ENCODE measurements around the gene KIFBP. TPM values are rescaled to one million over a fixed set of nuclear protein-coding genes. Genes with fewer than 3 reads are reported as not detected.
"Not testable (repeated sequence)": the region's sequence is repeated elsewhere in the genome, so short reads cannot be mapped to it uniquely, and the experiment has no call there.

Gene KIFBP, protein sequence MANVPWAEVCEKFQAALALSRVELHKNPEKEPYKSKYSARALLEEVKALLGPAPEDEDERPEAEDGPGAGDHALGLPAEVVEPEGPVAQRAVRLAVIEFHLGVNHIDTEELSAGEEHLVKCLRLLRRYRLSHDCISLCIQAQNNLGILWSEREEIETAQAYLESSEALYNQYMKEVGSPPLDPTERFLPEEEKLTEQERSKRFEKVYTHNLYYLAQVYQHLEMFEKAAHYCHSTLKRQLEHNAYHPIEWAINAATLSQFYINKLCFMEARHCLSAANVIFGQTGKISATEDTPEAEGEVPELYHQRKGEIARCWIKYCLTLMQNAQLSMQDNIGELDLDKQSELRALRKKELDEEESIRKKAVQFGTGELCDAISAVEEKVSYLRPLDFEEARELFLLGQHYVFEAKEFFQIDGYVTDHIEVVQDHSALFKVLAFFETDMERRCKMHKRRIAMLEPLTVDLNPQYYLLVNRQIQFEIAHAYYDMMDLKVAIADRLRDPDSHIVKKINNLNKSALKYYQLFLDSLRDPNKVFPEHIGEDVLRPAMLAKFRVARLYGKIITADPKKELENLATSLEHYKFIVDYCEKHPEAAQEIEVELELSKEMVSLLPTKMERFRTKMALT
- 10 to 100 TPM; 12.9 to 48.0 (median 31.8) TPM for total RNA-seq

GRCh38 chr10:68988530-68989316 is at the start of gene KIFBP:
Gene KIFBP (plus strand): TSS chr10:68988803. CDS start chr10:68988833, 30 bp downstream.
- Histone ChIP-seq H3K27ac (peak within 1 kb of the TSS; percentile 79 to 90), H3K4me3 (peak within 1 kb of the TSS; percentile 65 to 80 (median 73)), H3K4me1 (replicated peaks in 1 of 2) (peaks cover 14 to 30% of the 10 kb centered on the region in 2 donors)
- in situ Hi-C loops (cut with MboI; ENCODE audit: low pct_unique_long_range_greater_than_20kb in 2 of 9, low sequenced_read_pairs in 9 of 9, unreplicated experiment in 9 of 9): no loop called here
- WGBS, 10 experiments: 0 to 7% (median 0%) methylated on average over 4 to 28 of the region's 62 CpGs
- peak; percentile 80 to 94 (median 92) for ATAC-seq (replicated peaks in 6 of 8)

DNA sequence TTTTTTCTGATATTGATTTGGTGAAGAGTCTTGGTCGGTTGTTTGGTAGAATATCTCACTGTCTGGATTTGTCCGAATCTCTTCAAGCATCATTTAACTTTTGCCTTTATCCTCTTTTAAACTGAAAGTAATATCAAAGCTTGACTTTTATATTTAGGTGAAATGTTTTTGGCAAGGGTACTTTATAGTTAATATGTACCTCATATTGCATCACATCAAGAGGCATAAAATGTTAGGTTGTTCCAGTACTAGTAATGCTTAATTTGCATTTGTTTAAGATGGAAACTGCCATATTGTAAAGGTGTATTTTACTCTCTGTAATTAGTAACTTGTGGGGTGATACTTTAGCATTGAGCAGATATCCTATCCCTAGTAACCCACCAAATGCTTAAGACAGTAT is 49.7 kb upstream of the KIFBP start:
- no peak for ATAC-seq (replicated peaks in 6 of 8)
- no peaks in the 10 kb centered on the region for H3K4me1 ChIP-seq (replicated peaks in 1 of 2)
- in situ Hi-C loops (cut with MboI; ENCODE audit: low pct_unique_long_range_greater_than_20kb in 2 of 9, low sequenced_read_pairs in 9 of 9, unreplicated experiment in 9 of 9): loop anchor here in 1 of 9 experiments (25.0 kb wide), 1 partner anchor 177 kb away; no protein-coding TSS in a partner anchor
- no peak overlapping the region for H3K4me3 ChIP-seq
- H3K27ac ChIP-seq: no peak overlapping the region
- 67 to 100% (median 93%) methylated on average over 1 to 2 of the region's 2 CpGs for WGBS, 10 experiments

DNA sequence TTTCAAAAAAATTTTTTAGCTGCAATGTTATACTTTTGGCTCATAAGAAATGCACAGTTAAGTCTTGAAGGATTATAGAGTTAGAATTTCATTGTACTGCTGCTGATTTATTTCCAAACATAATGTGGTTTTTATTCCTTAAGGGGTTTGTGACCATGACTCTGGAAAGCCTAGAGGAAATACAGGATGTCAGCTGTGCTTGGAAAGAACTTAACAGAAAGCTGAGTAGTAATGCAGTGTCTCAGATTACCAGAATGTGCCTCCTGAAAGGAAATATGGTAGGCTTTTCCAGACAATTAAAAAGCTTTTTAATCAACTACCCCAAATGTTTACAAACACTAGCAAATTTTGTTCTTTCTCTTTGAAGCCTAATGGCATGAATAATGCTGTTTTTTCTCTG is 47.7 kb upstream of the KIFBP start:
- not testable (repeated sequence) for H3K27ac ChIP-seq; ATAC-seq (replicated peaks in 6 of 8); H3K4me1 ChIP-seq (replicated peaks in 1 of 2); H3K4me3 ChIP-seq
- in situ Hi-C loops (cut with MboI; ENCODE audit: low pct_unique_long_range_greater_than_20kb in 2 of 9, low sequenced_read_pairs in 9 of 9, unreplicated experiment in 9 of 9): loop anchor here in 1 of 9 experiments (25.0 kb wide), 1 partner anchor 179 kb away; no protein-coding TSS in a partner anchor

DNA sequence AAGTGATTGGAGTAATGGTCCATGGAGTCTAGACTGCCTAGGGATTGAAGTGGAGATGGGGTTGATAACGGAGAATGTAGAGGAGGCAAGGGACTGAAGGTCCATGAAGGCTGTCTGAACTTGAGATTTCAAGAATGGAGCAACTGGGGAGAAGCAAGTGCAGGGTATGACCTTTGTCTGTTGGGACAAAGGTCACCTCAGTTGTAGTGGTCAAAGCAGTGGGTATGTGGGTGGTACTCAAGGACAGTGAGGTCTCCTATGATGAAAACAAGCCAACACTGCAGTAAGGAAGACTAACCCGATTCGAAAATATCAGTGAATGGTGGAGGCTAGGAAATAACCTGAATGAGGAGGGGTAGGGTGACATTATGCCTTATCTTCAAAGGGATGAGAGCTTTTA is 38.0 kb upstream of the KIFBP start:
- in situ Hi-C loops (cut with MboI; ENCODE audit: low pct_unique_long_range_greater_than_20kb in 2 of 9, low sequenced_read_pairs in 9 of 9, unreplicated experiment in 9 of 9): no loop called here

GRCh38 chr10:68954904-68955303 is 33.7 kb upstream of the KIFBP start:
- Histone ChIP-seq H3K27ac (peak overlapping the region in 1 of 2 donors; percentile 9), H3K4me1 (replicated peaks in 1 of 2) (peaks cover 7 to 9% of the 10 kb centered on the region in 2 donors), H3K4me3 (peak overlapping the region; percentile 60 to 87 (median 78))
- ATAC-seq (replicated peaks in 6 of 8): no peak
- in situ Hi-C loops (cut with MboI; ENCODE audit: low pct_unique_long_range_greater_than_20kb in 2 of 9, low sequenced_read_pairs in 9 of 9, unreplicated experiment in 9 of 9): no loop called here
- 79 to 100% (median 90%) methylated on average over 3 to 11 of the region's 12 CpGs; no CpG with 5 or more reads in 1 of the 10 experiments for WGBS, 10 experiments

More for the DNA sequence above, 38.0 kb upstream of the KIFBP start:
- H3K4me3 ChIP-seq: no peak overlapping the region
- H3K4me1 ChIP-seq (replicated peaks in 1 of 2): peaks cover 0 to 3% of the 10 kb centered on the region in 2 donors
- WGBS, 10 experiments: 87 to 100% (median 92%) methylated on average over 1 to 3 of the region's 3 CpGs; no CpG with 5 or more reads in 5 of the 10 experiments
- H3K27ac ChIP-seq: no peak overlapping the region
- no peak for ATAC-seq (replicated peaks in 6 of 8)

GRCh38 chr10:68955355-68955831 is 33.2 kb upstream of the KIFBP start:
- Histone ChIP-seq H3K4me3 (peak overlapping the region; percentile 60 to 87 (median 78)), H3K4me1 (replicated peaks in 1 of 2) (peaks cover 7 to 9% of the 10 kb centered on the region in 2 donors), H3K27ac (peak overlapping the region; percentile 76 to 87)
- in situ Hi-C loops (cut with MboI; ENCODE audit: low pct_unique_long_range_greater_than_20kb in 2 of 9, low sequenced_read_pairs in 9 of 9, unreplicated experiment in 9 of 9): no loop called here
- WGBS, 10 experiments: 0 to 10% (median 3%) methylated on average over 3 to 11 of the region's 16 CpGs; no CpG with 5 or more reads in 4 of the 10 experiments
- ATAC-seq (replicated peaks in 6 of 8): peak in 3 of 8 experiments; percentile 3 to 9 (median 4)

DNA sequence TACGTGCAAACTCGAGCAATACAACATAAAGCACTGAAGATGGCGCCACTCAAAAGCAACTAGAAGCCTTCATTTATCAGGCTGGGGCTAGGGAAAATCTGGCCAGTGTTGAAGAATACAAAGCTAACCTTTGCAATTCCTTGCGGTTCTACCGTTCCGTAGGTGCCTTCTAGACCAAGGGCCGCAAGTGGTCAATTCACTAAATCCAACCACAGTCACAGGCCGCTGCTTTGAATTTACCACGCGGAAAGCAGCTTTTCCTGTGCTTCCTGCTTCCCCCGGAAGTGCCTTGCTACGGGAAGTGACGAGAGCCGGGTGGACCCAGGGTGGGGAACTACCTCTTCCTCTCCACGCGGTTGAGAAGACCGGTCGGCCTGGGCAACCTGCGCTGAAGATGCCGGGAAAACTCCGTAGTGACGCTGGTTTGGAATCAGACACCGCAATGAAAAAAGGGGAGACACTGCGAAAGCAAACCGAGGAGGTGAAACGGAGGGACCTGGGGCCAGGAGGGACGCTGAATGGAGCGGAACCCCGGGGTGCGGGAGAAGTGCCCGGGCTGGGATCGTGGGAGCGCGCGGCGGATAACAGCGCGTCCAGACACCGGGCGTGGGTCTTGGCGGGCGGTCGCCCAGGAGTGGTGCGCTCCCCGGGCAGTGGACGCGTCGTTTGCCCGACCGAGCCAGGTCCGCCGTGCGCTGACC is 32.6 kb upstream of the KIFBP start, which contains the start of gene DDX21:
Gene DDX21, plus strand, starts transcription at position 339 of the 701 bp plus-strand sequence. Its CDS starts 56 bp downstream, at position 395.
- WGBS, 10 experiments: 0 to 5% (median 0%) methylated on average over 1 to 18 of the region's 53 CpGs; no CpG with 5 or more reads in 2 of the 10 experiments
- peaks cover 7 to 9% of the 10 kb centered on the region in 2 donors for H3K4me1 ChIP-seq (replicated peaks in 1 of 2)
- H3K27ac ChIP-seq: peak within 1 kb of the TSS; percentile 76 to 87
- H3K4me3 ChIP-seq: peak within 1 kb of the TSS; percentile 60 to 87 (median 78)
- peak; percentile 79 to 96 (median 93) for ATAC-seq (replicated peaks in 6 of 8)
- in situ Hi-C loops (cut with MboI; ENCODE audit: low pct_unique_long_range_greater_than_20kb in 2 of 9, low sequenced_read_pairs in 9 of 9, unreplicated experiment in 9 of 9): no loop called here

GRCh38 chr10:68957284-68957615 is 31.4 kb upstream of the KIFBP start:
- no peak for ATAC-seq (replicated peaks in 6 of 8)
- H3K4me3 ChIP-seq: peak overlapping the region; percentile 60 to 87 (median 78)
- H3K27ac ChIP-seq: peak overlapping the region in 1 of 2 donors; percentile 76
- WGBS, 10 experiments: 0 to 83% (median 48%) methylated on average over 1 to 7 of the region's 7 CpGs; no CpG with 5 or more reads in 1 of the 10 experiments
- in situ Hi-C loops (cut with MboI; ENCODE audit: low pct_unique_long_range_greater_than_20kb in 2 of 9, low sequenced_read_pairs in 9 of 9, unreplicated experiment in 9 of 9): no loop called here
- peaks cover 7 to 9% of the 10 kb centered on the region in 2 donors for H3K4me1 ChIP-seq (replicated peaks in 1 of 2)

DNA sequence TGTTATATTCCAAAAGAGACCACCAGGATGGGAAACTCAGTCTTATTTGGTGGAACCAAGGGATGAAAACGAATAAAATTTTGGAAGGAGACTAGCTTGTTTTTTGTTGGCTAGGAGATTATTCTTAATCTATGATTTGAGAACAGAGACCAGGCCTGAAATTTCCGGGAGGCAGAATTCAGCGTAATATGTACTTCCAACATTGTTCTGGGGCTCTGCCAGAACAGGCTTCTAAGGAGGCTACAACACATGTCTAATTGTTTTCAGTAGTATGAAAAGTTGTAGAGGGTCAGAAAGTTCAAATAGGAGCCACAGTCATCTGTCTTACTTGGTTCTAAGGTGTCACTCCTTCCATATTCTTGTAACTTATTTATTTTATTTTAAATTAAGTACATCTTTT is 30.9 kb upstream of the KIFBP start:
- WGBS, 10 experiments: 0 to 80% (median 27%) methylated on average over 1 to 3 of the region's 3 CpGs; no CpG with 5 or more reads in 2 of the 10 experiments

DNA sequence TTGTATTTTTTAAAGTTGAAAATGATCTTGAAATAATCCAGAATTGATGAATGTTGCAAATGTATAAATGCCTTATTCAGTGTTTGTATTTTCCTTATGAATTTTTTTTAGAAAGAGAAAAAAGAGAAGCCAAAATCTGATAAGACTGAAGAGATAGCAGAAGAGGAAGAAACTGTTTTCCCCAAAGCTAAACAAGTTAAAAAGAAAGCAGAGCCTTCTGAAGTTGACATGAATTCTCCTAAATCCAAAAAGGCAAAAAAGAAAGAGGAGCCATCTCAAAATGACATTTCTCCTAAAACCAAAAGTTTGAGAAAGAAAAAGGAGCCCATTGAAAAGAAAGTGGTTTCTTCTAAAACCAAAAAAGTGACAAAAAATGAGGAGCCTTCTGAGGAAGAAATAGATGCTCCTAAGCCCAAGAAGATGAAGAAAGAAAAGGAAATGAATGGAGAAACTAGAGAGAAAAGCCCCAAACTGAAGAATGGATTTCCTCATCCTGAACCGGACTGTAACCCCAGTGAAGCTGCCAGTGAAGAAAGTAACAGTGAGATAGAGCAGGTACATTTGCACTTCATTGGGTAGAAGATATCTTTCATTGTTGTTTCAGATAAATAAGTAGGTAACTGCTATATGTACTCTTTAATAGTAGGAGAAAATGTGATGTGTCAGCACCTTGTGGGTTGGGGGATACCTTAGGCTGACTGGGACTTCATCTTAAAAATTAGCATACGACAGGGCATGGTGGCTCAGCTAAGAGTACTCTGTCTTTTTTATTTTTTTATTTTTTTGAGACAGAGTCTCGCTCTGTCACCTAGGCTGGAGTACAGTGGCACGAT is 28.7 kb upstream of the KIFBP start:
- no peak for ATAC-seq (replicated peaks in 6 of 8)
- in situ Hi-C loops (cut with MboI; ENCODE audit: low pct_unique_long_range_greater_than_20kb in 2 of 9, low sequenced_read_pairs in 9 of 9, unreplicated experiment in 9 of 9): no loop called here
- H3K4me3 ChIP-seq: no peak overlapping the region
- no peak overlapping the region for H3K27ac ChIP-seq
- 73 to 100% (median 98%) methylated on average over 1 to 4 of the region's 4 CpGs for WGBS, 10 experiments
- H3K4me1 ChIP-seq (replicated peaks in 1 of 2): peaks cover 5 to 9% of the 10 kb centered on the region in 2 donors

More for the DNA sequence above, 30.9 kb upstream of the KIFBP start:
- H3K4me1 ChIP-seq (replicated peaks in 1 of 2): peaks cover 7 to 9% of the 10 kb centered on the region in 2 donors
- H3K4me3 ChIP-seq: peak overlapping the region; percentile 60 to 87 (median 78)
- in situ Hi-C loops (cut with MboI; ENCODE audit: low pct_unique_long_range_greater_than_20kb in 2 of 9, low sequenced_read_pairs in 9 of 9, unreplicated experiment in 9 of 9): no loop called here
- no peak overlapping the region for H3K27ac ChIP-seq
- ATAC-seq (replicated peaks in 6 of 8): no peak

DNA sequence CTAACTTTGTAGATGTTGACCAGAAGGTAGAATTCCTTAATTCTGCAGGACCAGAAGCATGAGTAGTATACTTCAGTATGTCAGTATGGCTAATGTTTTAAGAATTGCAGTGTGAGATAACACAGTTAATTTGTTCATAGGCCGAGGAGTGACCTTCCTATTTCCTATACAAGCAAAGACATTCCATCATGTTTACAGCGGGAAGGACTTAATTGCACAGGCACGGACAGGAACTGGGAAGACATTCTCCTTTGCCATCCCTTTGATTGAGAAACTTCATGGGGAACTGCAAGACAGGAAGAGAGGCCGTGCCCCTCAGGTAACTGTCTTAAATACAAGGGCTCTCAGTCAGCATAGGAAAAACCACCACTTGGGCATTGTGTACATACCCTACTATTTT is 25.5 kb upstream of the KIFBP start:
- WGBS, 10 experiments: 75 to 100% (median 95%) methylated on average over 2 to 4 of the region's 4 CpGs; no CpG with 5 or more reads in 1 of the 10 experiments
- H3K27ac ChIP-seq: no peak overlapping the region
- in situ Hi-C loops (cut with MboI; ENCODE audit: low pct_unique_long_range_greater_than_20kb in 2 of 9, low sequenced_read_pairs in 9 of 9, unreplicated experiment in 9 of 9): no loop called here
- no peaks in the 10 kb centered on the region for H3K4me1 ChIP-seq (replicated peaks in 1 of 2)
- ATAC-seq (replicated peaks in 6 of 8): no peak
- no peak overlapping the region for H3K4me3 ChIP-seq
